Activated naive CD8-positive, alpha-beta T cell treated with anti-CD3 and anti-CD28 coated beads, Interleukin-2, amount 50 U/mL, for 16 hours (primary cell): Measurements from ENCODE around the gene MYO1B.
"Not testable (repeated sequence)": the region's sequence is repeated elsewhere in the genome, so short reads cannot be mapped to it uniquely, and the experiment has no call there.

ENCODE experiments used
- DNase-seq: peaks from one replicate; pipeline ENCODE4 v3.0.0-alpha.2; 2020; ENCODE audit warnings: low read depth, low spot score

MYO1B gene

GRCh38 chr2:191452065-191452464 is 206.9 kb downstream of the MYO1B start:
- DNase-seq = no peak

DNA sequence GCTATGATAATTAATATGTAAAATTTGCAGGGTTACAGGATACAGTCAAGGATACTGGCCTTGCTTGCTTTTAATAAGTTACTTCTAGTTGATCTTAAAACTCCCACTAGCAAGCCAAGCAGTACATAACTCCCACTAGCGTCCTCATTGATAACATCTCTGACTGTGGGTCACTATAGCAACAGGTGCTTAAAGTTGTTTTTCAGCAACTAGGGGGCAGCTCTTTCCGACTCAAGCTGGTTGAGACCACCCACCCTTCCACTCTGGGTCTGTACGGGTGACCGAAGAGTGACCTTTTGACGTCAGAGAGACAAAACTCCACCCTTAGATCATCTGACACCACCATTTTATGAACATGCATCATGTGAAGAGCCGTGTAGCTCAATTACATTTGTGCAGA is 208.6 kb downstream of the MYO1B start:
- no peak for DNase-seq

GRCh38 chr2:191456506-191456905 is 211.3 kb downstream of the MYO1B start:
- not testable (repeated sequence) for DNase-seq

DNA sequence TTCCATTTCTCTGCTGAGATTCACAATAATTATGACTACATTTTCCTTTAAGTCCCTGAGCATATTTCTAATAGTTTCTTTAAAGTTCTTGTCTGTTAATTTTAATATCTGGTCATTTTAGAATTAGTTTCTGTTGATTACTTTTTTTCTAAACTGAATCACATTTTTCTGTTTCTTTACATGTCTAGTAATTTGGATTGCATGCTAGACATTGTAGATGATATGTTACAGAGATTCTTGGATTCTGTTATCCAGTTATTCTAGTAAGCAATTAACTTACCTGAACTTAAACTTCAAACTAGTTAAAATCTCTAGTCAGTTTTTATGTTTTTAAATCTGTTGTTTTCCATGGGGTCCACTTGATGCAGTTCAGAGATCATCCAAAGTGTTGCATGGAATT is 214.0 kb downstream of the MYO1B start:
- no peak for DNase-seq

GRCh38 chr2:191462370-191462769 is 217.2 kb downstream of the MYO1B start:
- DNase-seq = no peak

GRCh38 chr2:191463790-191464189 is 218.6 kb downstream of the MYO1B start:
- no peak for DNase-seq

DNA sequence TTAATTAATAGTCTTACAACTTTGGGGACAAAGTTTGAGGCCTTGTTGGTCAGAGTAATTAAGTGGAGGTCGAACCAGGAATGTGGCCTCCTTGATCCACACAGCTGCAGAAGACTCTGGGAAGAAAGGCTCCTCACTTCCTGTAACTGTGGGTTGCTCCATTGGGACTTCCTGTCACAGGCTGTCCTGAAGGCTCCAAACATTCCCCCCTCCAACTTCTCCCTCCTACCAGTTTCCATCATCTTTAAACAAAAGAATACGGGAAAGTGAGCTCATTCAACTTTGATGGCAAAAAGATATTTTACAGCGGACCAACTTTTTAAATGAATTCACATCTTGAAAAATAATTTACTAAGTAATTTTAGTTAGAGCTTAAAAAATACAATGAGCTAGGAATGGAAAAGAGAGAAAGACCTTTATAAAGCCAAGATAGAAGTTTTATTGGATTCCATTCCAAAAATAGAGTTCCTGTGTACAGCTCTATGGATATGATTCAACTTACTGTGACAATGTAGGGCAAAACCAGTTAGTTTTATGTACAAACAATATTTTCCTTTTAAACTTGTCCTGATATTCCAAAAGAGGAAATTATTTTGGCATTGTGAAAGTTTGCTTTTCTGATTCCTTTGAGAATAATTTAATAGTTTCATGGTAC is 220.7 kb downstream of the MYO1B start:
- DNase-seq = no peak

GRCh38 chr2:191467113-191467512 is 221.9 kb downstream of the MYO1B start:
- DNase-seq = no peak

DNA sequence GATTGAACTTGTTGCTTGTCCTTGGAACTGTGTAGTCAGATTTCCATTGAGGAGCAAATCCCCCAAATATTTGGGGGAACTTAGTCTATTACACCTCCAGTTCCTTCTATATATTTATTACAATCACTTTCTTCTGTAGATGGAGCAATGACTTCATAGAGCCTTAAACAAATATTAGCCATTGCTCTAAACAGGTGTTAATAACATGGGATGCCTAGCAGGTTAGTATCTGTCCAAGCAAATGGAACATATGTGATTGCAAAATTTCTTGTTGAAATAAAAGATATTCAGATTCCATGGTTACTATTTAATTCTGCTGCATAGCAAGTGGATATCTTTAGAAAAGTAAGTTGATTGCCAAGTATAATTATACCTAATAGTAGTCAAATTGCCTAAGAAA is 225.1 kb downstream of the MYO1B start:
- DNase-seq = no peak

GRCh38 chr2:191474464-191474863 is 229.3 kb downstream of the MYO1B start:
- no peak for DNase-seq
